OCI-LY1 (cell line): Measurements from ENCODE around the gene CHMP6.

Source experiments
- H2AFZ ChIP-seq: fragments of 200-600 bp; sonication (generic), shearing (Covaris generic); 2 replicates; pipeline ENCODE4 v1.6.0; 2014; ENCODE audit warnings: antibody characterized with exemption, mild to moderate bottlenecking, low read length
- H3F3A ChIP-seq: fragments of 200-600 bp; sonication (generic), shearing (Covaris generic); 2 replicates; pipeline ENCODE4 v1.6.0; 2014; ENCODE audit warnings: mild to moderate bottlenecking, antibody characterized with exemption, low read length, moderate library complexity; ENCODE audit not compliant: insufficient read depth
- H3K27ac ChIP-seq: fragments of 200-600 bp; sonication (generic); 2 replicates; pipeline ENCODE4 v1.5.1; 2014; ENCODE audit warnings: low read length, mixed run types, mild to moderate bottlenecking, low read depth; ENCODE audit not compliant: poor library complexity, severe bottlenecking
- H3K27me3 ChIP-seq: fragments of 200-600 bp; sonication (generic); 2 replicates; pipeline ENCODE4 v1.6.0; 2014; ENCODE audit warnings: antibody characterized with exemption, mild to moderate bottlenecking, low read length, moderate library complexity; ENCODE audit not compliant: insufficient read depth
- H3K36me3 ChIP-seq: fragments of 200-600 bp; sonication (generic); 2 replicates; pipeline ENCODE4 v1.6.1; 2014; ENCODE audit warnings: mild to moderate bottlenecking, antibody characterized with exemption, low read length, moderate library complexity, mixed read lengths; ENCODE audit not compliant: insufficient read depth
- H3K4me1 ChIP-seq: fragments of 200-600 bp; sonication (generic); 2 replicates; pipeline ENCODE4 v1.5.1; 2014; ENCODE audit warnings: mild to moderate bottlenecking, low read length, moderate library complexity; ENCODE audit not compliant: insufficient read depth, severe bottlenecking
- H3K4me2 ChIP-seq: fragments of 200-600 bp; sonication (generic), shearing (Covaris generic); 2 replicates; pipeline ENCODE4 v1.6.1; 2014; ENCODE audit warnings: low read length
- H3K4me3 ChIP-seq: fragments of 200-600 bp; sonication (generic); 2 replicates; pipeline ENCODE4 v1.5.1; 2014; ENCODE audit warnings: low read length, low read depth, mild to moderate bottlenecking, mixed read lengths; ENCODE audit not compliant: poor library complexity, severe bottlenecking
- H3K79me2 ChIP-seq: fragments of 200-600 bp; shearing (Covaris generic); 2 replicates; pipeline ENCODE4 v1.6.1; 2016; ENCODE audit warnings: mixed run types, low read length, mixed read lengths; ENCODE audit not compliant: insufficient read depth
- H3K9ac ChIP-seq: fragments of 200-600 bp; sonication (generic), shearing (Covaris generic); 2 replicates; pipeline ENCODE4 v1.6.1; 2014; ENCODE audit warnings: mild to moderate bottlenecking, low read length, mixed read lengths
- H3K9me2 ChIP-seq: fragments of 200-600 bp; sonication (generic), shearing (Covaris generic); 2 replicates; pipeline ENCODE4 v1.6.1; 2014; ENCODE audit warnings: low read depth, mild to moderate bottlenecking, low read length, mixed read lengths
- H3K9me3 ChIP-seq: fragments of 200-600 bp; shearing (Covaris generic); 2 replicates; pipeline ENCODE4 v1.6.1; 2014; ENCODE audit warnings: low read length, mixed read lengths
- H4K20me1 ChIP-seq: fragments of 200-600 bp; sonication (generic), shearing (Covaris generic); 2 replicates; pipeline ENCODE4 v1.6.0; 2016; ENCODE audit warnings: mild to moderate bottlenecking, low read length; ENCODE audit not compliant: insufficient read depth
- CTCF ChIP-seq: fragments of 200-600 bp; sonication (generic), shearing (Covaris generic); IDR thresholded peaks from 2 replicates; pipeline ENCODE4 v1.5.1; 2017; ENCODE audit warnings: mild to moderate bottlenecking, antibody characterized with exemption, low read length, moderate library complexity, mixed read lengths
- EZH2 ChIP-seq: fragments of 200-600 bp; sonication (generic), shearing (Covaris generic); IDR thresholded peaks from 2 replicates; pipeline ENCODE4 v1.8.0; 2017; ENCODE audit warnings: borderline replicate concordance, mixed run types, mild to moderate bottlenecking, antibody characterized with exemption, low read length, moderate library complexity, mixed read lengths

Gene CHMP6

GRCh38 chr17:80965606-80966005, 26.0 kb upstream of the CHMP6 start:
- H3K9me2 ChIP-seq = no peaks in the 10 kb centered on the region
- no peak overlapping the region for H3K4me2 ChIP-seq
- TF ChIP-seq EZH2 (no peak), CTCF (no peak)
- H3K4me3 ChIP-seq = no peak overlapping the region
- H3K27me3 ChIP-seq = no peaks in the 10 kb centered on the region
- H3F3A ChIP-seq = no peaks in the 10 kb centered on the region
- no peaks in the 10 kb centered on the region for H3K9me3 ChIP-seq
- peaks cover 9% of the 10 kb centered on the region for H3K4me1 ChIP-seq
- no peaks in the 10 kb centered on the region for H4K20me1 ChIP-seq
- no peaks in the 10 kb centered on the region for H3K79me2 ChIP-seq
- no peak overlapping the region for H3K27ac ChIP-seq
- peaks cover 49% of the 10 kb centered on the region for H3K36me3 ChIP-seq
- H3K9ac ChIP-seq = no peak overlapping the region
- no peak overlapping the region for H2AFZ ChIP-seq

- no peak overlapping the region for H3K4me2 ChIP-seq
- H4K20me1 ChIP-seq = no peaks in the 10 kb centered on the region
These were observed 24.2 kb upstream of the CHMP6 start for GRCh38 chr17:80967404-80967872.

GRCh38 chr17:80968602-80969029, 23.0 kb upstream of the CHMP6 start:
- peaks cover 9% of the 10 kb centered on the region for H3K4me1 ChIP-seq
- H3F3A ChIP-seq = no peaks in the 10 kb centered on the region
- H3K79me2 ChIP-seq = no peaks in the 10 kb centered on the region
- no peaks in the 10 kb centered on the region for H4K20me1 ChIP-seq
- H3K4me3 ChIP-seq = no peak overlapping the region
- no peaks in the 10 kb centered on the region for H3K9me2 ChIP-seq
- H3K9me3 ChIP-seq = no peaks in the 10 kb centered on the region
- no peak overlapping the region for H3K4me2 ChIP-seq
- no peak overlapping the region for H2AFZ ChIP-seq
- no peak for TF ChIP-seq EZH2
- no peak for TF ChIP-seq CTCF
- no peak overlapping the region for H3K27ac ChIP-seq
- no peak overlapping the region for H3K9ac ChIP-seq
- peaks cover 27% of the 10 kb centered on the region for H3K36me3 ChIP-seq
- H3K27me3 ChIP-seq = no peaks in the 10 kb centered on the region

More at GRCh38 chr17:80967404-80967872, 24.2 kb upstream of the CHMP6 start:
- Histone ChIP-seq H3K9me2 (no peaks in the 10 kb centered on the region), H3K79me2 (no peaks in the 10 kb centered on the region), H3K27ac (no peak overlapping the region), H3K4me1 (peaks cover 9% of the 10 kb centered on the region), H2AFZ (no peak overlapping the region), H3K27me3 (no peaks in the 10 kb centered on the region), H3F3A (no peaks in the 10 kb centered on the region), H3K9me3 (no peaks in the 10 kb centered on the region), H3K4me3 (no peak overlapping the region), H3K9ac (no peak overlapping the region), H3K36me3 (peaks cover 31% of the 10 kb centered on the region)
- TF ChIP-seq CTCF (no peak), EZH2 (no peak)
